Measurements from ENCODE around the gene GABRB3. TPM values are rescaled to one million over a fixed set of nuclear protein-coding genes. Genes with fewer than 3 reads are reported as not detected.

The GABRB3 gene
- total RNA-seq, result 0.22 and 0.29 TPM in 2 replicates

GRCh38 chr15:26772154-26773066 is at the start of gene GABRB3:
Gene GABRB3 (minus strand): TSS chr15:26773066.

Other genes with a start within 250 kb of the GABRB3 start
- not detected in 2 replicates for gene GABRA5, start 94.0 kb upstream of the GABRB3 start, total RNA-seq
- gene GABRG3, start 198.1 kb upstream of the GABRB3 start, total RNA-seq, result not detected in 2 replicates